Erythroblast (primary cell): ENCODE results near the gene EIF1AD.

ENCODE experiments used
- DNase-seq, 2 experiments: peaks; one replicate each; lab custom pipeline; 2025; lab: John Stamatoyannopoulos, UW
- GATA1 ChIP-seq: IDR thresholded peaks from 2 replicates; pipeline ENCODE4 v1.6.1; 2011; ENCODE audit warnings: low read depth, mild to moderate bottlenecking, control low read depth, low read length, moderate library complexity
- POLR2A ChIP-seq: IDR thresholded peaks from 2 replicates; pipeline ENCODE4 v1.6.1; 2011; ENCODE audit warnings: mild to moderate bottlenecking, low read length

Gene EIF1AD

GRCh38 chr11:65977621-65978390, 24.2 kb downstream of the EIF1AD start:
- TF ChIP-seq GATA1 (no peak), POLR2A (no peak)
- no peak for DNase-seq

DNA sequence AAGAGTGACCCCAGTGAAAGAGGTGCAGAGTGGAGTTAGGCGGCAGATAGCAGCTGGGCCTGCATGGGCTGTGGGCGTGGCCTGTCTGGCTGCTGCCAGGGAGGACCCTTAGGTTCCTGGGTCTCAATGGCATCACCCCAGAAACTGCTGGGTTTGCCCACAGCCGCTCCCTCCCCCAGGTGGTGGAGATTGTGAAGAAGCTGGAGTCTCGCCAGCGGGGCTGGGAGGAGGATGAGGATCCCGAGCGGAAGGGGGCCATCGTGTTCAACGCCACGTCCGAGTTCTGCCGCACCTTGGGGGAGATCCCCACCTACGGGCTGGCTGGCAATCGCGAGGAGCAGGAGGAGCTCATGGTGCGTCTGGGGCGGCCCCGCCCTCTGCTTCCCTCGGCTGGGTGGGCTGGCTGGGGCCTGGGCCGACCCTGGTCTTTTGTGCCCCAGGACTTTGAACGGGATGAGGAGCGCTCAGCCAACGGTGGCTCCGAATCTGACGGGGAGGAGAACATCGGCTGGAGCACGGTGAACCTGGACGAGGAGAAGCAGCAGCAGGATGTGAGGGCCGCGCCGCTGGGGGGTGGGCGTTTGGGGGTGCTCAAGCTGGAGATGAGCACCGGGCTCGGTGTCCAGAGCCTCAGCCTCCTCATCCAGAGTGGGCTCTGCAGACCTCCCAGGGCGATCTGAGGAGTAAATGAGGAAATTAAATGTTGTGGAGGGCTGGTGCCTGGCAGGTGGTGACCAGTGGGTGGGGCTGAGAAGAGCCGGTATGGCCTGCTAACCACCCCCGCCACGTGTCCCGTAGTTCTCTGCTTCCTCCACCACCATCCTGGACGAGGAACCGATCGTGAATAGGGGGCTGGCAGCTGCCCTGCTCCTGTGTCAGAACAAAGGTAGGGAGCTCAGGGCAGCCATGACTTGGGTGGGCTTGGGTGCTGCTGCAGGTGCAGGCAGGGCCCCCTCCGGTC, 25.5 kb downstream of the EIF1AD start:
- no peak for TF ChIP-seq POLR2A
- no peak for TF ChIP-seq GATA1
- DNase-seq, result no peak

GRCh38 chr11:65975771-65976170, 26.2 kb downstream of the EIF1AD start:
- no peak for DNase-seq
- TF ChIP-seq GATA1 (no peak), POLR2A (no peak)

DNA sequence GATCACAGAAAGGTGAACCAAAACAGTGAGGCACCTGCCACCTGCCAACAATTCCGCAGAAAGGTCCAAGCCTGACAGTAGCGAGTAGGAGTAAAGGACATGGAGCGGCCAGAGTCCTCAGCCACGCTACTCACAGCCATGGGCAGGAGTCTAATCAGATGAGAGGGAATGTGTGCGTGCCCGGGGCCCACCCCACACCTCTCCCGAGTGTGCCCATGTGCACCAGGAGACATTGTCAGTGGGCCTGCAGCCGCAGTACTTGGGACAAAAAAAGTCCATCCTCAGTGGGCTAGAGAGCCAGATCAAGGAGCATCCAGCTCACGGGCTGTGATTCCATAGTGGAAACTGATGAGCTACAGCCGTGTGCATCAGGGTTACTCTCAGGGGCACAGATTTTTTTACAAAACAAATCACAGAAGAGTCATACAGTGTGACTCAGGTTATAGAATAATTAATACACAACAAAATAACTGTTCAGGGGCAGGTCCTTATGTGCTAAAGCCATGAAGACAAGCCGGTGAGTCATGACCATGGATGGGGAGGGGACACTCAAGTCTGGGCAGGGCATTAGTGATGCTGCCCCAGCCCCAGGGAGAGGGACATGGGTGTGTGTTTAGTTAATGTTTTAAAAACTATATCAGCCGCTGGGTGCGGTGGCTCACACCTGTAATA, 28.4 kb downstream of the EIF1AD start:
- DNase-seq, result no peak
- TF ChIP-seq POLR2A, result no peak
- no peak for TF ChIP-seq GATA1

GRCh38 chr11:65972116-65972515, 29.8 kb downstream of the EIF1AD start:
- no peak for DNase-seq
- TF ChIP-seq GATA1, result no peak
- TF ChIP-seq POLR2A, result no peak

DNA sequence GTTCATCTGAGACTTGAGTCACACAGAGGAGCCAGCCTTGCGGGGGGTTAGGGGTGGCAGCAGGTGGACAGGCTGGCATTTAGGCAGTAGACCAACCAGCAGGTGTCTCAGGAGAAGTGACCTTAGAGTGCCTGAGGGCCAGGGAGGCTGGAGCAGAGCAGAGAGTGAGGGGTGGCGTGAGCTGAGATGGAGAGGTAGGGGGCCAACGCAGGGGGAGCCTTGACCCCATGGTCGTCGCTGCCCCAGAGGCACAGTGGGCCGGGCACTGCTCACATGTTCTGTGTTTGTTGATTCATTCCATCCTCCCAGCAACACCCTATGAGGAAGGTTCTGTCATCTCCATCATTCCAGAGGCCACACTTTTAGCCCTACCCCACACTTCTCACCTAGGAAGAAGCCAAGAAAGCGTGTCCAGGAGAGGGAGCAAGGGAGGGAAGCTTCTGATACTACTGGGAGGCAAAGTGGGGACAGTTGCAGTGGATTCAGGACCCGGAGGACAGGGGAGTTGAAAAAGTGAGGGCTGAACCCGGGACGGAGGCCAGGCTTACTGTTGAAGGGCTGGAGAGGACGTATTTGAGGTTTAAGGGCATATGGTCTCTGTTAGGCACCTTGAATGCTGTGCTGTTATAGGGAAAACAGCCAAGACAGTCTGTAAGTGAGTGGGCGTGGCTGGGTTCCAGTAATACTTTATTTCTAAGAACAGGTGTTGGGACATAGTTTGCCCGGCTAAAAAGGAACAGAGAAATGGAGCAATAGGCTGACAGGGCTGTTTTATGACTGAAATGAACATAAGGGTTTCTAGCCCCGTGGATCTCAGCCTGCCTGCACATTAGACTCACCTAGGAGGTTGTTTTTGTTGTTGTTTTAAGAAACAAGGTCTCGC, 33.1 kb downstream of the EIF1AD start:
- DNase-seq, result peak in 1 of 2 experiments; percentile 17
- TF ChIP-seq POLR2A (no peak), GATA1 (no peak)

GRCh38 chr11:65967329-65967934, 34.5 kb downstream of the EIF1AD start:
- TF ChIP-seq POLR2A, result no peak
- TF ChIP-seq GATA1, result no peak
- DNase-seq, result no peak

- TF ChIP-seq POLR2A (no peak), GATA1 (no peak)
- DNase-seq, result no peak
Measured at GRCh38 chr11:65965986-65966762, 35.8 kb downstream of the EIF1AD start.

- DNase-seq, result no peak
- TF ChIP-seq POLR2A (no peak), GATA1 (no peak)
Measured at GRCh38 chr11:65964906-65965305, 37.1 kb downstream of the EIF1AD start.

- no peak for TF ChIP-seq GATA1
- TF ChIP-seq POLR2A, result no peak
- DNase-seq, result no peak
Measured at GRCh38 chr11:65962141-65962564, 39.8 kb downstream of the EIF1AD start.

- TF ChIP-seq POLR2A (peak; percentile 98), GATA1 (no peak)
- DNase-seq, result peak; percentile 98
Measured at GRCh38 chr11:65961267-65962140, 40.5 kb downstream of the EIF1AD start, which contains the start of gene SART1. Gene SART1, plus strand, starts transcription at chr11:65961734. Its CDS starts 47 bp downstream, at chr11:65961781.
